ENCODE measurements around the gene IPMK. TPM values are rescaled to one million over a fixed set of nuclear protein-coding genes. Genes with fewer than 3 reads are reported as not detected.

The IPMK gene
- 2.0 to 3.0 TPM (median 2.1 TPM) in 5 replicates for total RNA-seq (2022; extraction: Qiagen RNA extraction; ENCODE audit: low read depth)

GRCh38 chr10:58267713-58268453 lies at the start of gene IPMK:
IPMK (minus strand) TSS chr10:58267894; CDS start chr10:58267611, 283 bp downstream.

DNA sequence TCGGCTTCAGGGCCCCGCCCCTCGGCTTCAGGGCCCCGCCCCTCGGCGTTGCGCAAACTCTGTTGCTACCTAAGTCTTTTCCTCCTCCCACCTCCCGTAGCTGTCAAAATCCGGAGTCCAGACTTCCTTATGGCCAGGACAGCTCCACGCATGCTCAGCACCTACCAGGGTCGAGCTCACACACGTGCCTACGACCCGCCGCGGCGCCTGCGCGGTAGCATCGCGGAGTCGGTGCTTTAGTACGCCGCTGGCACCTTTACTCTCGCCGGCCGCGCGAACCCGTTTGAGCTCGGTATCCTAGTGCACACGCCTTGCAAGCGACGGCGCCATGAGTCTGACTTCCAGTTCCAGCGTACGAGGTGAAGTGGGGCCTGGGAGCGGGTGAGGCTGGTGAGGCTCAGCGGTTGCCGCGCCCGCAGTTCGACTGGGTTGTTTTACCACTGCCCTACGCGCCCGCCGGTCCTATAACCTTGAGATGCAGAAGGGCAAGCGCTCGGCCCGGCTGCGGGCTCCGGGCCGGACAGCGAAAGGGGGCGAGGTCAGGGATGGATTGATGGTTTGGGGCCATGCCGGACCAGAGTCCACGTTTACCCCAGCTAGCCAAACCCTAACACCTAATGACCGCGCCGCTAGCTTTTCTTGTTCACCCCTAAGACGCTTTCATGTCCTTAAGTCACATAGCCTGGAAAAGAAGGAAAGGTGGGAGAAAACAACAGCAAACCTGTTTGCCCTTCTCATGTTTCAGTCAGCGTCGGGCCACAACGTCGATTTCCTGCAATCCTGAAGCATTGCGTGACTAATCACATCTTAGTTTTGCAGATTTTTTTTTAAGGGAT lies 1.5 kb upstream of the IPMK start, which contains the start of gene CISD1:
Gene CISD1, plus strand, starts transcription at position 217 of the 836 bp plus-strand sequence. Its CDS starts 112 bp downstream, at position 329.

Other genes starting within 250 kb of the IPMK start
- 37.9 to 58.3 TPM (median 55.9 TPM) in 5 replicates for gene CISD1, start 1.3 kb upstream of the IPMK start, total RNA-seq (2022; extraction: Qiagen RNA extraction; ENCODE audit: low read depth)
- gene UBE2D1, start 67.1 kb upstream of the IPMK start, total RNA-seq (2022; extraction: Qiagen RNA extraction; ENCODE audit: low read depth) = 15.2 to 23.0 TPM (median 21.0 TPM) in 5 replicates
- 67.8 to 105 TPM (median 74.7 TPM) in 5 replicates for gene TFAM, start 117.5 kb upstream of the IPMK start, total RNA-seq (2022; extraction: Qiagen RNA extraction; ENCODE audit: low read depth)
- 21.5 to 30.1 TPM (median 23.6 TPM) in 5 replicates for gene BICC1, start 245.0 kb upstream of the IPMK start, total RNA-seq (2022; extraction: Qiagen RNA extraction; ENCODE audit: low read depth)